Activated CD8-positive, alpha-beta memory T cell treated with anti-CD3 and anti-CD28 coated beads, Interleukin-2, amount 50 U/mL, for 24 hours (primary cell): ENCODE results near the gene TXNDC5.

Experiments used
- DNase-seq: peaks from one replicate; pipeline ENCODE4 v3.0.0-alpha.2; 2020; ENCODE audit errors: extremely low read depth

Gene TXNDC5

GRCh38 chr6:7859591-7859990 lies 51.0 kb downstream of the TXNDC5 start:
- no peak for DNase-seq

- no peak for DNase-seq
Measured at GRCh38 chr6:7851780-7852179, 58.8 kb downstream of the TXNDC5 start.

DNA sequence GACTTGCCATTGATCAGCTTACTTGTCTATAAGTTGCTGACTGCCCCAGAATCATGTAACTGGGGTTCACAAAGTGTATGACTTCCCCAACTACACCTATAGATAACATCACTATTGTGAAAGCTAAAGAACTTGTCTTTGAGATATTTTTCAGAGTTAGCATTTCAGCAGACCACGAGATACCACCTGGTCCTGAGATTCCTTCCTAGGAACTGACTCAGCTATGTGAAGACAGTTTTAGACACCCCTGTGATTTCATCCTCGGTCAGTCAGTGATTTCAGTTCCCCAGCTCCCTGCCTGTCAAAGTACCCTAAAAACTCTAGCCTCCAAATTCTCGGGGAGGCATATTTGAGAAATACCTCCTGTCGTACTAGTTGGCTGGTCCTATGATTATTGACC lies 62.4 kb downstream of the TXNDC5 start:
- no peak for DNase-seq

GRCh38 chr6:7846966-7847818 lies 63.4 kb downstream of the TXNDC5 start:
- no peak for DNase-seq

DNA sequence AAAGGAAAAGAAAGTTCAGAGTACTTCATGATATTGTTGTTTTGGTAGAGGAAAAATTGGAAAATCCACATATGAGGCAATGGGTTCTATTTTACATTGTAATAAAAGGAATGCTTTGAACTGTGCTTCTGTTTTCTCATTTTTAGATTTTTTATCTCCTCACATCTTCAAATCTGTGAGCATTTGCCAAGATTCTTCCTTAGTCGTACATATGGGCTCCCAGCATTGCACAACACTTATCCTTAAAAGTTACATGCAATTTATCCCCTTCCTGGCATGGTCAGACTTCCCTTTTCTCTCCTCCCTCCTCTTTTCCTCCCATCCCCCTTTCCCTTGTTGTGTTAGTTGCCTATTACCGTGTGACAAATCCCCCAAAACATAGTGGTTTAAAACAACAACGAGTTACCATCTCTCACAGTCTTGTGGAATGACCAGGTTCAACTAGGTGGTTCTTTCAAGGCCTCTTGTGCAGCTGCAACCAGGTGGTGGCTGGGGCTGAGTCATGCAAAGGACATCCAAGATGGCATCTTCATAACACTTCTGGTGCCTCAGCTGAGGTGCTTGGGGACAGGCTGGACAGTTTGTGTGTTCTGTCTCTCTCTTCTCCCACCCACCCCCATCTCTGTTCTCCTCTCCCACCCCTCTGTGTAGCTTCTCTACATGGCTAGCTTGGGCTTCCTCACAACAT lies 68.7 kb downstream of the TXNDC5 start:
- DNase-seq: no peak

GRCh38 chr6:7836371-7837026 lies 74.1 kb downstream of the TXNDC5 start:
- no peak for DNase-seq

DNA sequence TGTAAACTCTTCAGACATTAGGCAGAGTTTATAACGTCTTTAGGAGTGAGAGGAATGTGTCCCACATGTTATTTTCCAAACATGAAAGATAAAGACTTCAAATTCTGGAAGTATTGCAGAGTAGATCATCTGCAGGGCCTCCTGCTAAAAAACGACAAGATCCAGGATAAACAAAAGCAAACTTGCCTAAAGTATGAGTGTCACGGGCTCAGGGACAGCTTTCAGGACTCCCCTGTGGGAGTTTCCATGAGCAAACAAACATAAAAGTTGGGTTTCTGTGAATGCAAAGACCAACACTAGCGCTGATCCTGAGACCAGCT lies 76.9 kb downstream of the TXNDC5 start:
- DNase-seq: no peak

GRCh38 chr6:7832904-7833750 lies 77.5 kb downstream of the TXNDC5 start:
- DNase-seq: no peak
